ENCODE results near the gene EFL1. TPM values are rescaled to one million over a fixed set of nuclear protein-coding genes. Genes with fewer than 3 reads are reported as not detected.
"Not testable (repeated sequence)": the region's sequence is repeated elsewhere in the genome, so short reads cannot be mapped to it uniquely, and the experiment has no call there.

The EFL1 gene
- total and polyA plus RNA-seq, 10 of the 15 experiments (the other 5 are each of a cell fraction or from before 2014, with no cell fraction given): 6.2 to 42.3 (median 24.7) TPM

GRCh38 chr15:82195818-82196217 is 66.7 kb downstream of the EFL1 start:
- BruUV-seq (replicated peaks); H3K9me3 ChIP-seq (replicated peaks; ENCODE audit: control insufficient read depth, insufficient read depth, low read length); H2AFZ ChIP-seq (ENCODE audit: control insufficient read depth, low read depth, low read length); H3K4me1 ChIP-seq (ENCODE audit: control insufficient read depth, insufficient read depth, low read length); H3K36me3 ChIP-seq (ENCODE audit: control insufficient read depth in 2 of 2, insufficient read depth in 2 of 2, low read length in 1 of 2); ATAC-seq; DNase-seq (ENCODE audit: low read depth, low spot score); H3K4me3 ChIP-seq; H3K27me3 ChIP-seq (replicated peaks in 1 of 2; ENCODE audit: control insufficient read depth in 2 of 2, insufficient read depth in 2 of 2, low read length in 1 of 2); H3K27ac ChIP-seq (ENCODE audit: control insufficient read depth, insufficient read depth); H3K9ac ChIP-seq (ENCODE audit: control insufficient read depth, insufficient read depth, low read length); H4K20me1 ChIP-seq (ENCODE audit: control insufficient read depth, insufficient read depth); FAIRE-seq; POLR2A ChIA-PET; H3K4me2 ChIP-seq (ENCODE audit: control insufficient read depth, insufficient read depth); intact Hi-C loops (cut with micrococcal nuclease; ENCODE audit: unreplicated experiment); H3K79me2 ChIP-seq (ENCODE audit: control insufficient read depth, insufficient read depth, low read length): not testable (repeated sequence)
- RAD21 ChIA-PET (ENCODE audit: unreplicated experiment): interaction anchor here (1.9 to 3.3 kb wide), 2 partner anchors 30 to 87 kb away, joined by 6 to 13 read pairs; no protein-coding TSS in a partner anchor
- SMC1A ChIA-PET (ENCODE audit: uncharacterized antibody, unreplicated experiment): interaction anchor here (0.8 to 3.6 kb wide), 10 partner anchors 9 to 714 kb away, joined by 3 to 16 read pairs (median 4); no protein-coding TSS in a partner anchor
- 87% methylated on average over 7 of the region's 7 CpGs for WGBS (ENCODE audit: insufficient coverage, insufficient replicate concordance, low lambda C conversion rate, missing lambda C conversion rate)
- CTCF ChIA-PET: interaction anchor here (0.9 to 3.6 kb wide), 4 partner anchors 9 to 87 kb away, joined by 3 to 39 read pairs (median 6); no protein-coding TSS in a partner anchor
- in situ Hi-C loops (cut with MboI): loop anchor here (5.0 kb wide), 2 partner anchors 94 to 714 kb away; no protein-coding TSS in a partner anchor

- H3K36me3 ChIP-seq (ENCODE audit: control insufficient read depth in 2 of 2, insufficient read depth in 2 of 2, low read length in 1 of 2); DNase-seq (ENCODE audit: low read depth, low spot score); H3K79me2 ChIP-seq (ENCODE audit: control insufficient read depth, insufficient read depth, low read length); POLR2A ChIA-PET; H3K27me3 ChIP-seq (replicated peaks in 1 of 2; ENCODE audit: control insufficient read depth in 2 of 2, insufficient read depth in 2 of 2, low read length in 1 of 2); H2AFZ ChIP-seq (ENCODE audit: control insufficient read depth, low read depth, low read length); H3K27ac ChIP-seq (ENCODE audit: control insufficient read depth, insufficient read depth); in situ Hi-C loops (cut with MboI); ATAC-seq; H3K9ac ChIP-seq (ENCODE audit: control insufficient read depth, insufficient read depth, low read length); H3K4me1 ChIP-seq (ENCODE audit: control insufficient read depth, insufficient read depth, low read length); intact Hi-C loops (cut with micrococcal nuclease; ENCODE audit: unreplicated experiment); H3K4me2 ChIP-seq (ENCODE audit: control insufficient read depth, insufficient read depth); FAIRE-seq; BruUV-seq (replicated peaks); H3K9me3 ChIP-seq (replicated peaks; ENCODE audit: control insufficient read depth, insufficient read depth, low read length); H3K4me3 ChIP-seq; H4K20me1 ChIP-seq (ENCODE audit: control insufficient read depth, insufficient read depth): not testable (repeated sequence)
- ChIA-PET RAD21 (ENCODE audit: unreplicated experiment) (interaction anchor here (3.3 kb wide), 1 partner anchor 86 kb away, joined by 13 read pairs; no protein-coding TSS in a partner anchor), CTCF (interaction anchor here (1.7 to 3.6 kb wide), 2 partner anchors 54 to 86 kb away, joined by 6 to 39 read pairs; no protein-coding TSS in a partner anchor), SMC1A (ENCODE audit: uncharacterized antibody, unreplicated experiment) (interaction anchor here (1.3 to 3.6 kb wide), 3 partner anchors 7 to 89 kb away, joined by 4 to 16 read pairs (median 6); no protein-coding TSS in a partner anchor)
- WGBS (ENCODE audit: insufficient coverage, insufficient replicate concordance, low lambda C conversion rate, missing lambda C conversion rate): 74% methylated on average over 6 of the region's 6 CpGs
Observed at GRCh38 chr15:82194488-82194887, 68.0 kb downstream of the EFL1 start.

- H3K9ac ChIP-seq (ENCODE audit: control insufficient read depth, insufficient read depth, low read length); H3K4me3 ChIP-seq; intact Hi-C loops (cut with micrococcal nuclease; ENCODE audit: unreplicated experiment); H2AFZ ChIP-seq (ENCODE audit: control insufficient read depth, low read depth, low read length); in situ Hi-C loops (cut with MboI); ATAC-seq; RAD21 ChIA-PET (ENCODE audit: unreplicated experiment); H3K4me1 ChIP-seq (ENCODE audit: control insufficient read depth, insufficient read depth, low read length); DNase-seq (ENCODE audit: low read depth, low spot score); H3K79me2 ChIP-seq (ENCODE audit: control insufficient read depth, insufficient read depth, low read length); H3K27ac ChIP-seq (ENCODE audit: control insufficient read depth, insufficient read depth); H3K9me3 ChIP-seq (replicated peaks; ENCODE audit: control insufficient read depth, insufficient read depth, low read length); BruUV-seq (replicated peaks); H3K27me3 ChIP-seq (replicated peaks in 1 of 2; ENCODE audit: control insufficient read depth in 2 of 2, insufficient read depth in 2 of 2, low read length in 1 of 2); POLR2A ChIA-PET; H3K4me2 ChIP-seq (ENCODE audit: control insufficient read depth, insufficient read depth); H4K20me1 ChIP-seq (ENCODE audit: control insufficient read depth, insufficient read depth); H3K36me3 ChIP-seq (ENCODE audit: control insufficient read depth in 2 of 2, insufficient read depth in 2 of 2, low read length in 1 of 2): not testable (repeated sequence)
- WGBS (ENCODE audit: insufficient coverage, insufficient replicate concordance, low lambda C conversion rate, missing lambda C conversion rate): no CpG with 5 or more reads among the region's 1 CpG
- CTCF ChIA-PET: interaction anchor here (1.5 to 1.7 kb wide), 2 partner anchors 53 to 85 kb away, joined by 6 to 7 read pairs; no protein-coding TSS in a partner anchor
- SMC1A ChIA-PET (ENCODE audit: uncharacterized antibody, unreplicated experiment): interaction anchor here (1.0 to 1.3 kb wide), 3 partner anchors 38 to 85 kb away, joined by 3 to 4 read pairs (median 4); no protein-coding TSS in a partner anchor
- FAIRE-seq: peak; percentile 23
Observed at GRCh38 chr15:82193435-82193834, 69.1 kb downstream of the EFL1 start.

- RAD21 ChIA-PET (ENCODE audit: unreplicated experiment); BruUV-seq (replicated peaks); H3K36me3 ChIP-seq (ENCODE audit: control insufficient read depth in 2 of 2, insufficient read depth in 2 of 2, low read length in 1 of 2); H4K20me1 ChIP-seq (ENCODE audit: control insufficient read depth, insufficient read depth); H3K79me2 ChIP-seq (ENCODE audit: control insufficient read depth, insufficient read depth, low read length); H3K9ac ChIP-seq (ENCODE audit: control insufficient read depth, insufficient read depth, low read length); ATAC-seq; in situ Hi-C loops (cut with MboI); H3K4me2 ChIP-seq (ENCODE audit: control insufficient read depth, insufficient read depth); DNase-seq (ENCODE audit: low read depth, low spot score); POLR2A ChIA-PET; H2AFZ ChIP-seq (ENCODE audit: control insufficient read depth, low read depth, low read length); intact Hi-C loops (cut with micrococcal nuclease; ENCODE audit: unreplicated experiment); H3K27ac ChIP-seq (ENCODE audit: control insufficient read depth, insufficient read depth); H3K4me1 ChIP-seq (ENCODE audit: control insufficient read depth, insufficient read depth, low read length); H3K9me3 ChIP-seq (replicated peaks; ENCODE audit: control insufficient read depth, insufficient read depth, low read length); H3K4me3 ChIP-seq; H3K27me3 ChIP-seq (replicated peaks in 1 of 2; ENCODE audit: control insufficient read depth in 2 of 2, insufficient read depth in 2 of 2, low read length in 1 of 2): not testable (repeated sequence)
- CTCF ChIA-PET: interaction anchor here (1.4 to 1.5 kb wide), 2 partner anchors 24 to 84 kb away, joined by 4 to 7 read pairs; no protein-coding TSS in a partner anchor
- FAIRE-seq: peak; percentile 72
- 97% methylated on average over 4 of the region's 4 CpGs for WGBS (ENCODE audit: insufficient coverage, insufficient replicate concordance, low lambda C conversion rate, missing lambda C conversion rate)
- SMC1A ChIA-PET (ENCODE audit: uncharacterized antibody, unreplicated experiment): interaction anchor here (0.7 to 1.3 kb wide), 4 partner anchors 37 to 84 kb away, joined by 3 to 4 read pairs (median 4); no protein-coding TSS in a partner anchor
Observed at GRCh38 chr15:82192394-82192793, 70.1 kb downstream of the EFL1 start.

All from GM12878 (cell line).